Neural cell (in vitro differentiated cells): ENCODE measurements around the gene YY1AP1. TPM values are rescaled to one million over a fixed set of nuclear protein-coding genes. Genes with fewer than 3 reads are reported as not detected.
"Not testable (repeated sequence)": the region's sequence is repeated elsewhere in the genome, so short reads cannot be mapped to it uniquely, and the experiment has no call there.

Experiments used
- H2AFZ ChIP-seq: fragments of 200-600, 300-800 bp; sonication (generic), shearing (Covaris generic); 2 replicates; pipeline ENCODE4 v1.6.0; 2014; ENCODE audit warnings: low read depth, mild to moderate bottlenecking, antibody characterized with exemption, low read length, moderate library complexity
- H3F3A ChIP-seq: fragments of 200-600 bp; shearing (Covaris generic); 2 replicates; pipeline ENCODE4 v1.6.1; 2016; ENCODE audit warnings: mild to moderate bottlenecking, moderate library complexity, mixed read lengths, antibody characterized with exemption, low read length; ENCODE audit not compliant: insufficient read depth, poor library complexity, severe bottlenecking
- H3K27ac ChIP-seq: fragments of 200-600, 300-800 bp; sonication (generic), shearing (Covaris generic); 2 replicates; pipeline ENCODE4 v1.5.1; 2014; ENCODE audit warnings: mild to moderate bottlenecking, low read length, moderate library complexity
- H3K27me3 ChIP-seq: fragments of 300-800, 200-600 bp; sonication (generic), shearing (Covaris generic); 2 replicates; pipeline ENCODE4 v1.6.0; 2014; ENCODE audit warnings: mild to moderate bottlenecking, low read depth, low read length, moderate library complexity; ENCODE audit not compliant: insufficient read depth
- H3K36me3 ChIP-seq: fragments of 300-800, 200-600 bp; sonication (generic), shearing (Covaris generic); 2 replicates; pipeline ENCODE4 v1.5.1; 2014; ENCODE audit warnings: mild to moderate bottlenecking, antibody characterized with exemption, low read length, moderate library complexity; ENCODE audit not compliant: insufficient read depth
- H3K4me2 ChIP-seq: fragments of 300-800, 200-600 bp; sonication (generic), shearing (Covaris generic); 2 replicates; pipeline ENCODE4 v1.6.0; 2014; ENCODE audit warnings: mild to moderate bottlenecking, low read length
- H3K4me3 ChIP-seq: fragments of 300-800, 200-600 bp; sonication (generic), shearing (Covaris generic); 2 replicates; pipeline ENCODE4 v1.5.1; 2014; ENCODE audit warnings: mild to moderate bottlenecking, low read length, moderate library complexity
- H3K79me2 ChIP-seq: fragments of 200-600 bp; shearing (Covaris generic); replicated peaks from 2 replicates; pipeline ENCODE4 v1.6.0; 2014; ENCODE audit warnings: mild to moderate bottlenecking, low read length, moderate library complexity; ENCODE audit not compliant: insufficient read depth
- H3K9ac ChIP-seq: fragments of 300-800, 200-600 bp; sonication (generic), shearing (Covaris generic); 2 replicates; pipeline ENCODE4 v1.6.1; 2016; ENCODE audit warnings: mild to moderate bottlenecking, low read length, mixed read lengths
- H3K9me2 ChIP-seq: fragments of 200-600 bp; shearing (Covaris generic); 2 replicates; pipeline ENCODE4 v1.6.1; 2016; ENCODE audit warnings: mild to moderate bottlenecking, low read length, mixed read lengths; ENCODE audit not compliant: insufficient read depth
- H3K9me3 ChIP-seq: fragments of 200-600, 300-800 bp; sonication (generic), shearing (Covaris generic); 2 replicates; pipeline ENCODE4 v1.6.1; 2016; ENCODE audit warnings: mild to moderate bottlenecking, mixed run types, low read length, moderate library complexity, mixed read lengths
- H4K20me1 ChIP-seq: fragments of 200-600 bp; shearing (Covaris generic); 2 replicates; pipeline ENCODE4 v1.6.1; 2016; ENCODE audit warnings: mild to moderate bottlenecking, mixed run types; ENCODE audit not compliant: insufficient read depth
- EP300 ChIP-seq: fragments of 450-650 bp; conservative IDR thresholded peaks from 2 replicates; pipeline ENCODE4 v1.6.1; 2014; ENCODE audit warnings: antibody characterized with exemption, mild to moderate bottlenecking, moderate library complexity; ENCODE audit not compliant: poor library complexity, severe bottlenecking
- EZH2 ChIP-seq: fragments of 200-600, 300-800 bp; shearing (Covaris generic), sonication (generic); IDR thresholded peaks from 2 replicates; pipeline ENCODE4 v1.6.1; 2014; ENCODE audit warnings: antibody characterized with exemption, low read length, borderline replicate concordance, mild to moderate bottlenecking; ENCODE audit not compliant: insufficient read depth, poor library complexity, severe bottlenecking
- MXI1 ChIP-seq: fragments of 450-650 bp; conservative IDR thresholded peaks from 2 replicates; pipeline ENCODE4 v1.6.1; 2014; ENCODE audit warnings: antibody characterized with exemption, mild to moderate bottlenecking; ENCODE audit not compliant: poor library complexity, severe bottlenecking
- POLR2AphosphoS5 ChIP-seq: IDR thresholded peaks from 2 replicates; pipeline ENCODE4 v1.6.1; 2012
- RAD21 ChIP-seq: fragments of 450-650 bp; conservative IDR thresholded peaks from 2 replicates; pipeline ENCODE4 v1.6.1; 2014; ENCODE audit warnings: antibody characterized with exemption, mild to moderate bottlenecking, moderate library complexity
- SMC3 ChIP-seq: fragments of 450-650 bp; conservative IDR thresholded peaks from 2 replicates; pipeline ENCODE4 v1.6.1; 2014; ENCODE audit warnings: antibody characterized with exemption, mild to moderate bottlenecking, moderate library complexity; ENCODE audit not compliant: poor library complexity
- TAF1 ChIP-seq: IDR thresholded peaks from 2 replicates; pipeline ENCODE4 v1.6.1; 2012; ENCODE audit warnings: low read depth
- polyA plus RNA-seq: library from polyadenylated mRNA; depleted of rRNA; stranded (reverse); fragments of >200 nt; gene quantifications from 2 replicates; pipeline ENCODE4 v1.2.3, GENCODE V29; 2014
- TF ChIP-seq, protein P1 (sequence below): IDR thresholded peaks from 2 replicates; pipeline ENCODE4 v1.6.1; 2012; ENCODE audit warnings: borderline replicate concordance
- TF ChIP-seq, protein P2 (sequence below): fragments of 450-650 bp; IDR thresholded peaks from 2 replicates; pipeline ENCODE4 v1.5.1; 2014; ENCODE audit warnings: antibody characterized with exemption, mild to moderate bottlenecking, moderate library complexity; ENCODE audit not compliant: poor library complexity, severe bottlenecking

The YY1AP1 gene
- polyA plus RNA-seq, 1 donor from 2014 or later = 44.0 TPM

DNA sequence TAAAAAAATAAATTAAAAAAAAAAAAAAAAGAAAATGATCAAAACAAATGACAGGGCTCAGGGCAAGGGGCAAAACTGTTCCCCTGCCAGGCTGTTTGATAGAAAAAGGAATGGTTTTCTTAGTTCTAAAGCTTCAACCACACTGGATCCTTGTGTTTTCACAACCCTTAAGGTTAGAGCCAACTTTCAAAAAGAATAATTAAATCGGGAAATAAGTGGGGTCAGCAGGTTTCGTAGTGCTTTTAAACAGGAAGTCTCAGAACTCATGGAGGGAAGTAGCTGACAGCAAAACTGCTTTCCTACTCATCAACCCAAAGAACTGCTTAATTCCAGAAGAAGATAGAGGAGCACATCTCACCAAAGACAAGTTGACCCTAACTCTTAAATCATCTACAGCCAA is 13.1 kb upstream of the YY1AP1 start:
- not testable (repeated sequence) for H4K20me1 ChIP-seq

DNA sequence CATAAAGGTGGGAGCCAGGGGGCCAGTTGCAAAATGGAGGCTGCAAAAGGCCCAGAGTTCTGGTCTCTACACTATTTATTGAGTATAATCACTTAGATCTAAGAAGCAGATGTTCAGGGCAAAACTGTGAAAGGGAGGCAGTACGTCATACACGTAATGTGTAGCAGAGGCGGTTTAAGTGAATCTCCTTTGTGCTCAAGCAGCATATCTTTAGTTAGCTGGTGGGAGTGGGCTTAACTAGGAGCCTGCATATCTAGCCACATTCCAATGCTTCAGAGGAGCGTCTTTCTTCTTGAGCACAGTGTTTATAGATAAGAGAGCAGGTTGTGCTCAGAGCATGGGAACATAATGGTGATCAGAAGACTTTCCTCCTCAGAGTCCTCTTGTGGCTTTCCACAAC is 10.5 kb upstream of the YY1AP1 start:
- H3K36me3 ChIP-seq, H3K9me3 ChIP-seq, H3K27ac ChIP-seq, H3K9ac ChIP-seq, H3K9me2 ChIP-seq, H3K4me2 ChIP-seq, H2AFZ ChIP-seq, H3F3A ChIP-seq, H3K27me3 ChIP-seq, H3K4me3 ChIP-seq, H4K20me1 ChIP-seq: not testable (repeated sequence)
- H3K79me2 ChIP-seq = peaks cover 35% of the 10 kb centered on the region

More for the DNA sequence above, 13.1 kb upstream of the YY1AP1 start:
- not testable (repeated sequence) for H3K4me3 ChIP-seq, H3K4me2 ChIP-seq, H2AFZ ChIP-seq, H3F3A ChIP-seq, H3K9me3 ChIP-seq, H3K27ac ChIP-seq, H3K9ac ChIP-seq, H3K9me2 ChIP-seq, H3K27me3 ChIP-seq, H3K36me3 ChIP-seq
- peaks cover 16% of the 10 kb centered on the region for H3K79me2 ChIP-seq

DNA sequence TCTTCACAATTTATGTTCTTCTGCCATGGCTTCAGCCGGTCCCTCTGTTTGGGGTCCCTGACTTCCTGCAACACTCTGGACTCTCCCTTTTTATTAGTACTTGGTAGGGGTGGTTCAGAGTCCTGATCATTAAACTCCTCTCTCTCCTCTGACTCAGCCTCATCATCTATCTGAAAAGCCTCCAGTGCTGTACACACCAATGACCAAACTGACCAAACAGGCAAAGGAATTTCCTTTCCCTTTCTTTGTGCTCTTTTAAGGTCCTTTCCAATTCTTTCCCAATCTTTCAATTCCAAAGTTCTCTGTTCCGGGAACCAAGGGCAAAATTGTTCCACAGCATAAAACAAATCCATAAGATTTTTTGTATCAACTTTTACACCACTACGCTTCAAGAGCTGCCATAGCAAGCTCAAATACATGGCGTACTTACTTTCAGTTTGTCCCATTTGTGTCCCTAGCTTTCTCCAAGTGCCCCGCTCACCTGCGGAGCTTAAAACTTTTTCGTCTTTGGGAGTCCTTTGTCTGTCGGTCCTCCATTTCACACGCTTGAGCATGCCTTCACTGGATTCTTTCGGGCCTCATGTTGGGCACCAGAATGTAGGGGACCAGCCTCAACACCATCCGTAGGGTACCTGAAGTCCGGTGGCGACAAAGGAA is 9.9 kb upstream of the YY1AP1 start:
- no peak overlapping the region for H2AFZ ChIP-seq
- H3K9ac ChIP-seq = no peak overlapping the region
- H3K4me2 ChIP-seq = no peak overlapping the region
- no peaks in the 10 kb centered on the region for H3K36me3 ChIP-seq
- no peak overlapping the region for H3K27ac ChIP-seq
- H3K9me2 ChIP-seq = no peaks in the 10 kb centered on the region
- H3K9me3 ChIP-seq = no peaks in the 10 kb centered on the region
- H3F3A ChIP-seq = no peaks in the 10 kb centered on the region
- H3K4me3 ChIP-seq = no peak overlapping the region
- H4K20me1 ChIP-seq = no peaks in the 10 kb centered on the region
- H3K27me3 ChIP-seq = no peaks in the 10 kb centered on the region
- TF ChIP-seq EZH2 = no peak
- no peak for TF ChIP-seq MXI1
- TF ChIP-seq RAD21 = no peak
- TF ChIP-seq EP300 = no peak
- TF ChIP-seq TAF1 = no peak
- TF ChIP-seq POLR2AphosphoS5 = no peak
- TF ChIP-seq, protein P1, sequence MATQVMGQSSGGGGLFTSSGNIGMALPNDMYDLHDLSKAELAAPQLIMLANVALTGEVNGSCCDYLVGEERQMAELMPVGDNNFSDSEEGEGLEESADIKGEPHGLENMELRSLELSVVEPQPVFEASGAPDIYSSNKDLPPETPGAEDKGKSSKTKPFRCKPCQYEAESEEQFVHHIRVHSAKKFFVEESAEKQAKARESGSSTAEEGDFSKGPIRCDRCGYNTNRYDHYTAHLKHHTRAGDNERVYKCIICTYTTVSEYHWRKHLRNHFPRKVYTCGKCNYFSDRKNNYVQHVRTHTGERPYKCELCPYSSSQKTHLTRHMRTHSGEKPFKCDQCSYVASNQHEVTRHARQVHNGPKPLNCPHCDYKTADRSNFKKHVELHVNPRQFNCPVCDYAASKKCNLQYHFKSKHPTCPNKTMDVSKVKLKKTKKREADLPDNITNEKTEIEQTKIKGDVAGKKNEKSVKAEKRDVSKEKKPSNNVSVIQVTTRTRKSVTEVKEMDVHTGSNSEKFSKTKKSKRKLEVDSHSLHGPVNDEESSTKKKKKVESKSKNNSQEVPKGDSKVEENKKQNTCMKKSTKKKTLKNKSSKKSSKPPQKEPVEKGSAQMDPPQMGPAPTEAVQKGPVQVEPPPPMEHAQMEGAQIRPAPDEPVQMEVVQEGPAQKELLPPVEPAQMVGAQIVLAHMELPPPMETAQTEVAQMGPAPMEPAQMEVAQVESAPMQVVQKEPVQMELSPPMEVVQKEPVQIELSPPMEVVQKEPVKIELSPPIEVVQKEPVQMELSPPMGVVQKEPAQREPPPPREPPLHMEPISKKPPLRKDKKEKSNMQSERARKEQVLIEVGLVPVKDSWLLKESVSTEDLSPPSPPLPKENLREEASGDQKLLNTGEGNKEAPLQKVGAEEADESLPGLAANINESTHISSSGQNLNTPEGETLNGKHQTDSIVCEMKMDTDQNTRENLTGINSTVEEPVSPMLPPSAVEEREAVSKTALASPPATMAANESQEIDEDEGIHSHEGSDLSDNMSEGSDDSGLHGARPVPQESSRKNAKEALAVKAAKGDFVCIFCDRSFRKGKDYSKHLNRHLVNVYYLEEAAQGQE = no peak
- no peak for TF ChIP-seq SMC3
- TF ChIP-seq, protein P2, sequence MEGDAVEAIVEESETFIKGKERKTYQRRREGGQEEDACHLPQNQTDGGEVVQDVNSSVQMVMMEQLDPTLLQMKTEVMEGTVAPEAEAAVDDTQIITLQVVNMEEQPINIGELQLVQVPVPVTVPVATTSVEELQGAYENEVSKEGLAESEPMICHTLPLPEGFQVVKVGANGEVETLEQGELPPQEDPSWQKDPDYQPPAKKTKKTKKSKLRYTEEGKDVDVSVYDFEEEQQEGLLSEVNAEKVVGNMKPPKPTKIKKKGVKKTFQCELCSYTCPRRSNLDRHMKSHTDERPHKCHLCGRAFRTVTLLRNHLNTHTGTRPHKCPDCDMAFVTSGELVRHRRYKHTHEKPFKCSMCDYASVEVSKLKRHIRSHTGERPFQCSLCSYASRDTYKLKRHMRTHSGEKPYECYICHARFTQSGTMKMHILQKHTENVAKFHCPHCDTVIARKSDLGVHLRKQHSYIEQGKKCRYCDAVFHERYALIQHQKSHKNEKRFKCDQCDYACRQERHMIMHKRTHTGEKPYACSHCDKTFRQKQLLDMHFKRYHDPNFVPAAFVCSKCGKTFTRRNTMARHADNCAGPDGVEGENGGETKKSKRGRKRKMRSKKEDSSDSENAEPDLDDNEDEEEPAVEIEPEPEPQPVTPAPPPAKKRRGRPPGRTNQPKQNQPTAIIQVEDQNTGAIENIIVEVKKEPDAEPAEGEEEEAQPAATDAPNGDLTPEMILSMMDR = no peak
- H3K79me2 ChIP-seq = peaks cover 37% of the 10 kb centered on the region

DNA sequence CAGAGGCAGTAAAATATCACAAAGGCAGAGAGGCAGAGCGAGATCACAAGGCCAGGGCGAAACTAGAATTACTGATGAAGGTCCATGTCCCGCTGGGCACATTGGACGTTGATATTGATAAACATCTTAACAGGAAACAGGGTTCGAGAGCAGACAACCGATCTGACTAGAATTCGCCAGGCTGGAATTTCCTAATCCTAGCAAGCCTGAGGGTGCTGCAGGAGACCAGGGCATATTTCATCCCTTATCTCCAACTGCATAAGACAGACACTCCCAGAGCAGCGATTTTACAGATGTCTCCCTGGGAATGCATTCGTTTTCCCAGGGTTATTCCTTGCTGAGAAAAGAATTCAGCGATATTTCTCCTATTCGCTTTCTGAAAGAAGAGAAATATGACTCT is 9.0 kb upstream of the YY1AP1 start:
- H3K9me2 ChIP-seq, H3F3A ChIP-seq, H3K27me3 ChIP-seq, H2AFZ ChIP-seq, H3K27ac ChIP-seq, H3K9ac ChIP-seq, H3K4me2 ChIP-seq, H4K20me1 ChIP-seq, H3K4me3 ChIP-seq, H3K9me3 ChIP-seq, H3K36me3 ChIP-seq: not testable (repeated sequence)
- peaks cover 37% of the 10 kb centered on the region for H3K79me2 ChIP-seq
